GM18498 (cell line): ENCODE results near the gene MAN1A2.

Source experiments
- ATAC-seq: cut with Tn5 transposase; IDR thresholded peaks from one replicate; pipeline ENCODE4 v1.9.1; 2021; ENCODE audit warnings: mild to moderate bottlenecking, moderate library complexity; ENCODE audit not compliant: unreplicated experiment

Gene MAN1A2

DNA sequence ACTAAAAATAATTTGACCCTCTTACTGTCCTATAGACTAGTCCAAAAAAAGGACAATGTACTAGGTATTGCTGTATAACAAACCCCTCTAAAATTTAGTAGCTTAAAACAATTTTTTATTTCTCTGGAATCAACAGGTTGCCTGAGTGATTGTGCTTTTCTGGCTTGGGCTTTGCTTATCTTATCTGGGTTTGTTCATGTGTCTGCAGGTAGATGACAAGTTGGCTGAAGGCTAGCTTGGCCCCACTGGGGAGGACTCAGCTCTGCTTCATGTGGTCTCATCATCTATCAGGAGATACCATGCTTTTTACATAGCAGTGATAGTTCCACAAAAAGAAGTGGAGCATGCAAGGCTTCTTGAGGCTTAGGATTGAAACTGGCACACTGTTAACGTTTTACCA is 114.2 kb downstream of the MAN1A2 start:
- no peak for ATAC-seq

DNA sequence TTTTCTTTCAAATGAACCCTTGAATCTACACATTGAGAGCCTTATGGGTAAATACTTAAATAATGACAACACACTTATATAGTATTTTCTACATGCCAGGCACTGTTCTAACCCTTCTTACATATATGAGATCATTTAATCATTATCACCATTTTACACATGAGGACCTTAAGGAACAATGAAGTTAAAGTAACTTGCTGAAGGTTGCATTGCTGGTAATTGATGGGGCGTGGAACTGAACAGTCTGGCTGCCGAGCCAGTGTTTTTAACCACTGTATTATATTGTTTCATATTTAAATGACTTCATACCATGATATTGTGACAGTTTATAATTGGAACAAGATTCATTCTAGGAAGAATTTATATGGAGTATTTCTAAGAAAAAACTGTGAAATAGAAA is 126.7 kb downstream of the MAN1A2 start:
- ATAC-seq: no peak

DNA sequence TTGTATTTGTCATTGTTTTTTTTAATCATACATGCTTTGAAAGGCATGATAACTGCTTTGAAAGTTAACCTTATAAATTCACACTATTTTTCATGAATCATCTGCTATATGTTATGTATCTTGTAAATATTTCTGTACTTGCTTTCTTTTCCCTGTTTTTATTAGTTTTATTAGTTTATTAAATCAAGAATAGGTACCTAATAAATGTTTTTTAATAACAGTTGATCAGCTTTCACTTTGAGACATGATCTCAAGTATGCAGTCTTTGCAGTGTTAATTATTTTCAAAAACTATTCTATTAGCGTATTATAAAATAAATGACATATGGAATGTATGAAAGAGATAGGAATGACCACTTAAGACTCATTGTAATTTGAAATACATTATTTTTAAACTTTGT is 127.8 kb downstream of the MAN1A2 start:
- ATAC-seq: no peak

DNA sequence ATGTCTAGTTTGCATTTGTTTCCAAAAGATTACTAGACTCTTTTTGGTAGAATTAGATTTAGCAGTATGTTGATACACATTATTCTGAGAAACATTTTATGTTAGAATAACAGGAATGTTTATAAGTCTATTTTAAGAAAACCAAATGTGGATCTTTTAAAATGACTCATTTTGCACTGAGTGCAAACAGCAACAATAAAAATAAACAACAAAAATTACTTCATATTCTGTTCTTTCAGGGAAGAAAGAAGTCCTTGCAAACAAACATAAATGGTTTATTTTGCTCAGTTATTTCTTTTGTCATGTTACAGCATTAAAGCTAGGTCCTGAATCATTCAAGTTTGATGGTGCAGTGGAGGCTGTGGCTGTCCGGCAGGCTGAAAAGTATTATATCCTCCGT is 131.8 kb downstream of the MAN1A2 start:
- ATAC-seq: no peak

DNA sequence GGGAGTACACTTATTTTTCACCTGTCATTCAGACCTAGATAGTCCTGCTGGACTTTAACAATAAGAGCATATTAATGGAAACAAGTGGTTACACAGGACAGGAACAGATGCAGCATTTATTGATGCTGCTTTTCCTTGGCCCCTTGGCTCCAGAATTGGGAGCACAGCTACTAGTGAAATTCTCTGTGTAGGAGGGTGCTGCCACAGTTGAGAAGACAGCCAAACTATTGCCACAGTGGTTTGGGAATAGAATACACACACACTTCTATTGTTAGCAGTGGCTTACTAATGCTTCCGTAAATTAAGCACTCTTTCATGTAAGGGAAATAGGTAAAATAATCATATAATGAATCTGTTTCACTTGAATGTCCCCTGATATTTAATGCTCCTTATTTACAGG is 133.3 kb downstream of the MAN1A2 start:
- ATAC-seq: no peak

DNA sequence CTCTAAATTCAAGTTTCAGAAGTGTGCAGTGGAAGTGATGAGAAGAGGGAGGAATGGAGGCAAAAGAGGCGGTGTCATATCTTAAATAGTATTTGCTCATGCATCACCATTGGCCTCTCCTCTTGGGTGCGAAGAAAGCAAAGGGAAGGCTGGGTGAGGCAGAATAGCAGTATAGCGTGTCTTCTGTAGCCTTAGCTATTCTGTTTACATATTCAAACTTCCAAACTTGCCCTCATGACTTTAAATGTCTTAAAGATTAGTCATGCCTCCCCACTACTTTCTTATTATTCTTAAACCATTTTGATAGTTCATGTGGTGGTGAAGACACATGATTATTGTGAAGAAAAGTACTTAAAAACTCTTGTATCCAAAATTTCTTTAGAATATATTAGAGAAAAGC is 134.0 kb downstream of the MAN1A2 start:
- ATAC-seq: no peak

DNA sequence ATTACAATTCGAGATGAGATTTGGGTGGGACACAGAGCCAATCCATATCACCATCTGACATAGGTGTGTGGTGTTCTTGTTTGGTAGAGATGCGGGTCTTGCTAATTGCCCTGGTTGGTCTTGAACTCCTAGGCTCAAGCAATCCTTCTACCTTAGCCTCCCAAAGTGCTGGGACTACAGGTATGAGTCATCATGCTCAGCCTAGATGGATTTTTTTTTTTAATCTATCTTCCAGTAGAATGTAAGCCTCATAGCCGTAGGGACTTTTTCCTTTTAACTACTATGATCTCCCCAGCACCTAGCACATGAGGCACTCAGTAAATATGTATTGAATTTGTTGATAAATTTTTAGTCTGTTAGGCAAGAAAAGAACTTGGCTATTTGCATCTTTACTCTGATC is 144.0 kb downstream of the MAN1A2 start:
- no peak for ATAC-seq

DNA sequence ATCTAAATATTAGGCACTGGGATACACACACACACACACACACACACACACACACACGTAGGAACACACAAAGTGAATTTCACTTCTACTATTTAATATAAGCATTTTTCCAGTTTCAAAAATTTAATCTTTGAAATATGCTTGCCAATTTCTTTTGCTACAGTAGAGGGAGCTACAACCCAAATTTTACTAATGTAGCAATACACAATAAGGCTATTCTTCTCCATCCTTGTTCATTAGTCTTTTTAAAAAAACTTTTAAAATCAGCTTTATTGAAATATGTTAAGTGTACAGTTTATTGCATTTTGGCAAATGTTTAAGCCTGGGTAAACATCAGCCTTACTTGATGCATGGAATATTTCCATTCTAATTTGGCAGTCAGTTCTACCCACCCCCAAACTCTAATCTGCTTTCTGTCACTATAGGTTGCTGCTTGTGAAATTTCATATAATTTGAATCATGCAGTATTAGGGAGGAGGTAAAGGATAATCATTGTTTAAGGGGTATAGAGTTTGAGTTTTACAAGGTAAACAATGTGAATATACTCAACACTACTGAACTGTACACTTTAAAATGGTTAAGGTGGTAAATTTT is 145.6 kb downstream of the MAN1A2 start:
- ATAC-seq: no peak

DNA sequence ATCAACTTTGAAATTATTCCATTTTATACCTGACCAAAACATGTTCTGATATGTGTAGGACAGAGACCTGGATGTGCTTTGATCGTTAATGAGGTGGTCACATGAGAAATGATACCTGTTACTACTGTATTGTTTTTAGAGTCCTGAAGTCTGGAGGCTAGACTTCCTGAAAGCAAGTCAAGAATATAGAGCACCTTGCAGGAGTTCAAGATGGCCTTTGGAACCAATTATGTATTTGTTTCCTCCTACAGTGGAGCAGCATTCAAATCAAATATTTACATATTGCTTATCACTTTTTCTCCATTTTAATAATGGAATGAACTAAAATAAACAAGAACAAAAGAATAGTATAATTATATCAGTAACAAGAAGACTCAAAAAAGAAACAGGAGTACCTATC is 155.9 kb downstream of the MAN1A2 start:
- no peak for ATAC-seq

DNA sequence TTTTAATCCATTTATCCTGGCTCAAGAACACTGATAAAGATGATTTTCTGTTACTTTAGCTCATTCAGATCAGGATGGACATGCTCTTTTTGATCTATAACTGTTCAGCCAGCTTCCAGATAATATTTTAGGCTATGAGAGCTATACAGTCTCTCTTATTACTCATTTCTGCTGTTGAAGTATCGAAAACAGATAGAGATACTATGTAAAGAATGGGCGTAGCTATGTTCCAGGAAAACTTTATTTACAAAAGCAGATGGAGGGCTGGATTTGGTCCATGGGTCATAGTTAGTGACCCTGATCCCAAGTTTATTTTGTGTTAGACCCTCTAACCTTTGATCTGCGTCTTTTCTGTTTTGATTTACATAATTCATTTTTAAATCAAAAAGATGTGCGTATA is 159.8 kb downstream of the MAN1A2 start:
- no peak for ATAC-seq

DNA sequence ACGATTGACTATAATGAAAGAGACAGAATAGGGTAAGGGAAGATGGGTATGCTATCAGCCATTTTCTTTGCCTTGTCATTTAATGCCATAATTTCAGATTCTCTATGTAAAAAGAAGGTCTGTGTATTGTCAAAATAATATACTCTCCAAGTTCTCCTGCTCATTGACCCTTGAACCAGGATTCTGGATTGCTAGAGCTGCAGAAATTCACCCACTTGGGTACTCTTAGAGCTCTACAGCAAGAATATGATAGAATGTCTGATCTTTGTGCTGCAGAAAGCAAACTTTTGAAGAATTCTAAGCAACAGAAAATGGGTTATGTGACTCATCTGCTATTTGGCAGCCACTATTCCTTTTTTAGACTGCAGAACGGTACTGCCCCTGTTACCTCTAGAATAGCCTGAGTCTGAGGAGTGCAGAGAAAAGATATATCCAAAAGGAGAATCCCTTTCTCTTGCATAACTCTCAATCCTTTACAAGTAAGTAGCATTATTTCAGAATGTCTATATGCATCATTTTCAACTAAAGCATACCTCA is 160.4 kb downstream of the MAN1A2 start:
- no peak for ATAC-seq

DNA sequence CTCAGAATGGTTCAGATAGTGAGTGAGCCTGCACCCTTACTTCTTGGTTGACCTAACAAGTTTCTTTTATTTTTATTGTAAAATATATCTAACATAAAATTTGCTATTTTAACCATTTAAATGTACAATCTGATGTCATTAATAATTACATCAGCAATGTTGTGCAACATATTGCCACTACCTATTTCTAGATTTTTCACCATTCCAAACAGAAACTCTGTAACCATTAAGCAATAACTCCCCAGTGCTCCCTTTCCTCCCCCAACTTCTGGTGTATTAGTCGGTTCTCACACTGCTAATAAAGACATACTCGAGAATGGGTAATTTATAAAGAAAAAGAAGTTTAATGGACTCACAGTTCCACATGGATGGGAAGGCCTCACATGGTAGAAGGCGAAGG is 162.4 kb downstream of the MAN1A2 start:
- ATAC-seq: no peak

DNA sequence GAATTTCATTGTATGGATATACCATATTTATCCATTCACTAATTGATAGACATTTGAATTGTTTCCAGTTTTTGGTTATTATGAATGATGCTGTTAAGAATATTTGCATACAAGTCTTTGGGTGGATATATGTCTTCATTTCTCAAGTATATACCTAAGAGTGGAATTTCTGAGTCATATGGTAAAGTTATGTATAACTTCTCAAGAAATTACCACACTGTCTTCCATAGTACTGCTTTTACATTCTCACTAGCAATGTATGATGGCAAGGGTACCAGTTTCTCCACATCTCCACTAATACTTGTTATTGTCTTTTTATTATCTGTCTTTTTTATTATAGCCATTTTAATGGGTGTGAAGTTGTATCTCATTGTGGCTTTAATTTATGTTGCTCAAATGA is 164.0 kb downstream of the MAN1A2 start:
- ATAC-seq: no peak

DNA sequence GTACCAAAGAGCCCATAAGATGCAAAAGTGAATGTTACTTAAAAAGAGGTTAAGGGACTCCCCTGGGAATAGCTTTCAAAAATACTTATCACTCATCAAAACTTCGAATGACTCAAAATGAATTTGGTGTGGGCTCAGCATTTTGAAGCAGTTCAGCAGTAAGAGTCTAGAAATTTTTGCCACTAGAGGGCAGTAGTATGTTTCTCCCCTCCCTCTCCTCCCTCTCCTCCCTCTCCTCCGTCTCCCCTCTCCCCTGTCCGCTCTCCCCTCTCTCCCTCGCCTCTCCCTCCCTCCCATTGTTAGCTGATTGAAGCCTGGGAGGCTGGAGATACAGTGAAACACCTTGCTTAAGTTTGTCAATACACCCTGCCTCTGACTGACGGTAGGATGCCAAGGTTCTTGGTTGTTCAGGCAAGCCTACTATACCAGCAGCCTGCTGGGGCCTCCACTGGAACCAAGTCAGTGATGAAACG is 167.8 kb downstream of the MAN1A2 start:
- peak; percentile 80 for ATAC-seq

DNA sequence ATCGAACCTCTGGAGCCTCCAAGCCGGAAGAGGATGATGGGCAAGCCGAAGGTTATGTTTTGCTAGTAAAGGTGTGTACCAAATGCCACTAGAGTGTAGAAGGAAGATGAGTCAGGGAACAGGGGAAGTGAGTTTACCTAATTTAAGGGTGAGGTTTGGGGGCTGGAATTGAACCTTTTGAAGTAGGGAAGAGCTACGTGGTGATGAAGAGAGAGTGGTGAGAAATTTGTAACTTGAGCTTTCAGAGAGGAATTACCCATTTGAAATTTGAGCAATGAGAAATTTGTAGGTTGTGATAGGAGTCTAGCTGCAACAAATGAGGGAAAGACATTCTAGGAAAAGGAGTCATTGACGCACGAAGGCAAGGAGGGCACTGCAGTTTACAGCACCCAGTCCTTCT is 168.6 kb downstream of the MAN1A2 start:
- no peak for ATAC-seq

DNA sequence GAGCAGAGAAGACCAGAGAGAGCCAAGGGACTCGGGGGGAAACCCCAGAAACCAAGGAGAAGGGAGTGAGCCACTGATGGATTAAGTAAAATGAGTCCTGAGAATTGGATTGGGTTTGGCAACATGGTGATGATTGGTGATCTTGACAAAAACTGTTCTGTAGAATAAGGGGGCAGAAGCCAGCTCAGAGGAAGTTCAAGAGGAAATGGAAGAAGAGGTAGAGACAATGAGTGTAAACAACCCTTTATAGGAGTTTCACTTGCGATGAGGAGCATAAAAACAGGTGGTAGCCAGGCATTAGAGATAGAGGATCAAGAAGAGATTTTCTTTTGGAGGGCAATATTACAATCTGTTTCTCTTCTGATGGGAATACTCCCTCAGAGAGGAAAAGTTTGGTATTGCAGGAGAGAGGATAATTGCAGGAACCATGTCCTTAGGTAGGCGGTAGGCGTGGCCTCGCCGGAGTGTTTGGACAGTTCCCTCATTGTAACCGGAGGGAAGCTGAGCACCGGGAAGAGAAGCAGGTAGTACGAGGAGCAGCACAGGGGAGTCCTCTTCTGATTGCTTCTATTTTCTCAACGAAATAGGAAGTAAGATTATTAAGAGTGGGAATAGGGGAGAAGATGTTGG is 170.2 kb downstream of the MAN1A2 start:
- ATAC-seq: peak; percentile 56

DNA sequence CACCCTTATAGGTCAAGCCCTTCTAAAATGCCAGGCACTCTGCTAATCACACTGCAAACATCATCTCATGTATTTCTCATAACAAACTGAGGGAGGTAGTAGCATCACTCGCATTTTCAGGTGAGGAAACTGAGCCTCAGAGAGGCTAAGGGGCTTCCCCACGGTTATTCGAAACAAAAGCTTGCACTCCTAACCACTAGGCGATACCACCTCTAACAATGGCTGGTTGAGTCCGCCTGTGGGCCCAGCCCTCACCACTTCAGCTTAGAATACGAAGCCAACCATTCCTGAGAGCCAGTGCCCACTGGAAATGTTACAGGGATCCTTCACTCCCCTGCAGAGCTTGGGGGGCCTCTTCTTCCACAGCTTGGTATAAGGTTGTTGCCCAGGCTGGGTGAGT is 173.3 kb downstream of the MAN1A2 start:
- no peak for ATAC-seq

DNA sequence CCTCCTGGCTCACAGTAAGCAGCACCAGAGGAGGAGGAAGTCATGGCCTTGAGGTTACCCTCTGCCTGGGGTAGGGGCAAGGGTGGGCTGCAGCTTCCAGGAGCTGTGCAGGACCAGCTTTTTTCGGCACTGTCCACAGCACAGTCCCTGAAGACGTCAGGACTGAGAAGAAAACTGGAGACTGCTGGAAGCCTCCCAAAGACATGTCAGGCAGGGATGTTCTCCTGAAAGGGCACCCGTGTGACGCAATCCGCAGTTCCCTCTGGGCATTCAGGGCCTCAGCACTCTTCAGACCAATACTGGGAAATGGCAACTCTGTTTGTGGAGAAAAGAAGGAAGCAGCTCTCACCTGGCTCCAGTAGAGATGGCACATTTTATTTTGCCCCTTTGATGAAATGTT is 173.8 kb downstream of the MAN1A2 start:
- no peak for ATAC-seq

DNA sequence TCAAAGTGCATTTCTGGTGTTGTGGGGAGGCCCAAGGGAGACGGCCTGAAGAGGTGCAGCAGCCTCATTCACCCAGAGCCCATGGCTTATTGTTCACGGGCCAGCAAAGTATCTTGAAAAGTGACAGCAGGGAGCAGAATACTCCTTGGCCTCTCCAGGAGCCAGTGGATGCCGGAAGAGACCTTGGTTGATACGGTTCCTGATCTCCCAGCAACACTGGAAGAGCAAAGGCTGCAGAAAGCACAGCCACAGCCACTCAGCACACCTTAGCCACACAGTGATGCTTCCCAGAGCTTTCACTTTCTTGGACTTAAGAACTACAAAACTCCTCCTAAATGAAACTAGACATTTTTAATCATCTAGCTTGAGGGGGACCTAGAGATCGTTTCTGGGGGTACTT is 174.3 kb downstream of the MAN1A2 start:
- ATAC-seq: no peak

DNA sequence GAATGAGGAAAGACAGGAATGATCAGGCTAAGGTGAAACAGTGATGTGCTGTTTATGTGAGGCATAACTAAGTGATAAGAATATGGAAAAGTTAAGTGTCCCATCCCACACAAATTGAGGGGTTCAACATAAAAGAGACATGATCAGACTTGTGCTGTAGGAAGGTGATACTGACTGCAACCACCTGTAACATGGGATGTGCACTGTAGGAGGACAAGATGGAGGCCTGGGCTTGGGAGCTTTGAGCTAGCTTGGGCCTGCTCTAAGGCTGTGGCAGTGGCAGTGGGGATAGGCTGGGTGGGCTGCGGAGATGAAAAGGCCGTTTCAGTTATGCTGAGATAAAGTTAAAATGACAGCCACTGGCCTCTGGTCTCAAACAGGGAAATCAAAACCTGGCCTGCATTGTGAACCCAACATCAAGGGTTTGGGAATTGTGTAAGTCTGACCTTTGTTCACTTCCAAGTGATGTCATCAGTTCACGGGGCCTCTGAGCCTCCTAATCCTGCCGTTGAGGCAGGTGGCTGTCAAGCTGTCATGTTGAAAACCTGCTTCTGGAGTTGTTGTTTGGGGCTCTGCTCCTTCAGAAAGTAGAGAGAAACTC is 177.4 kb downstream of the MAN1A2 start:
- ATAC-seq: no peak

DNA sequence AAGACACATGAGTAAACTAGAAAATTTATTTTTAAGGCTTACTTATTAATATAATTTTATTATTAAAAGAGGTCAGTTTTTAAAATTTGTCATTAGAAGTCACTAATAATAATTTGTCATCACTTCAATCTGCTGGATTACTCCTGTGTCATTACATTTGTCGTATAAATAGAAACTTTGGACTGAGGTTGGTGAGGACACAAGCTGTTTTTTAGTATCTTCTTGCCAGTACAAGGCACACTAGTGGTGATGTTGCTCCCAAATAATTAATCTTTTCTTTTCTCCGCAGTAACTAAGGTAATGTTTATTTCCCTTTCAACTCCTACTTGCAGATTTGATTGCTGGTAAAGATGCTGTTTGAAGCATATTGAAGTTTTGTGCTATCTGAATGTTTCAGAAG is 179.2 kb downstream of the MAN1A2 start:
- no peak for ATAC-seq

DNA sequence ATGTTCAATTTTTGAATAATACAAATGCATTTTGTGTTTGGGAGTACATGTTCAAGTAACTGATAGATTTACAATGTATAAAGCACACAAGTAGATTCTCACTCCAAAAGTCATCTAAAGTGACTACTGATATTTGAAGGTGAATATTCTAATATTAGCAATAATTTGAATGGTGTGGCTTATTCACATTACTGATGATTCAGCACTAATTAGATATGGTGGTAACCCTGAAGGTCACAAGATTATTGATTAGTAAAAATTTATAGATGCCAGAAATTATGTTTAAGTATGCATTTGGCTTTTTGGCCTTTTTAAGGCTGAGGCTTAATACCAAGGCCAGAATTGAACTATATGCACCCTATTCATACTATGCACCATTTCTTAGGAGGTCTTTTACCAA is 186.2 kb downstream of the MAN1A2 start:
- ATAC-seq: no peak
